Natural killer cell (primary cell): ENCODE measurements around the gene ORM1. TPM values are rescaled to one million over a fixed set of nuclear protein-coding genes. Genes with fewer than 3 reads are reported as not detected.

ENCODE experiments used
- ATAC-seq, 3 donors: fragments of 150-1000 bp in 2 of 3; fragments of 200-7000 bp in 1 of 3; cut with Tn5 transposase; 1 replicate in 1 of 3; 2 replicates in 2 of 3; pipeline ENCODE4 v1.10.0; 2021; ENCODE audit warnings: mild to moderate bottlenecking in 2 of 3, moderate library complexity in 2 of 3
- DNase-seq, 2 donors: peaks; one replicate each; pipeline versions ENCODE4 v3.0.0 to v3.0.0-alpha.2; 2013 to 2021; ENCODE audit warnings: mixed read lengths in 1 of 2
- H3K27ac ChIP-seq: one replicate; pipeline ENCODE4 v1.5.1; 2013; ENCODE audit warnings: mild to moderate bottlenecking, low read length
- H3K27me3 ChIP-seq: one replicate; pipeline ENCODE4 v1.6.1; 2013; ENCODE audit warnings: low read length; ENCODE audit not compliant: control insufficient read depth, insufficient read depth
- H3K36me3 ChIP-seq: one replicate; pipeline ENCODE4 v1.6.1; 2013; ENCODE audit warnings: low read length; ENCODE audit not compliant: control insufficient read depth, insufficient read depth
- H3K4me1 ChIP-seq: one replicate; pipeline ENCODE4 v1.6.1; 2013; ENCODE audit warnings: low read length; ENCODE audit not compliant: control insufficient read depth, insufficient read depth
- H3K4me3 ChIP-seq: one replicate; pipeline ENCODE4 v1.5.1; 2013; ENCODE audit warnings: low read length
- H3K9me3 ChIP-seq: one replicate; pipeline ENCODE4 v1.6.1; 2013; ENCODE audit warnings: low read length; ENCODE audit not compliant: control insufficient read depth, insufficient read depth
- H3K27ac Mint-ChIP-seq, 2 donors: one replicate each; pipeline ENCODE4 v1.8.0; 2022; ENCODE audit warnings: mild to moderate bottlenecking in 2 of 2, mixed read lengths in 2 of 2, moderate library complexity in 1 of 2
- H3K27me3 Mint-ChIP-seq, 2 donors: one replicate each; pipeline ENCODE4 v1.8.0; 2022; ENCODE audit warnings: low read depth in 2 of 2, mixed read lengths in 2 of 2
- H3K36me3 Mint-ChIP-seq: one replicate; pipeline ENCODE4 v1.8.0; 2022; ENCODE audit warnings: mixed read lengths
- H3K4me1 Mint-ChIP-seq, 2 donors: one replicate each; pipeline ENCODE4 v1.8.0; 2022; ENCODE audit warnings: mixed read lengths in 2 of 2
- H3K4me3 Mint-ChIP-seq: one replicate; pipeline ENCODE4 v1.8.0; 2022; ENCODE audit warnings: mild to moderate bottlenecking, moderate library complexity, mixed read lengths
- H3K9me3 Mint-ChIP-seq, 2 donors: one replicate each; pipeline ENCODE4 v1.8.0; 2022; ENCODE audit warnings: mixed read lengths in 2 of 2
- CTCF ChIP-seq: fragments of 200-600 bp; IDR thresholded peaks from one replicate; pipeline ENCODE4 v1.8.0; 2022; ENCODE audit warnings: antibody characterized with exemption
- WGBS: methylation state at CpG from one replicate; pipeline ENCODE4 v1.1.7; 2013; ENCODE audit warnings: missing lambda C conversion rate; ENCODE audit not compliant: insufficient coverage; 5-methylcytosine and 5-hydroxymethylcytosine counted together
- intact Hi-C: fragments of 100-400 bp; cut with micrococcal nuclease; formaldehyde crosslinking; loops from one replicate; pipeline ENCODE4 v1.14.2; 2022
- total RNA-seq, 4 donors: library from RNA; stranded (reverse); fragments of 120-200 nt in 1 of 4; gene quantifications; one replicate each; pipeline versions ENCODE4 v1.2.3 to v1.2.4, GENCODE V29; 2013 to 2022

Gene ORM1
- total RNA-seq, 3 donors from 2014 or later (not counting 1 experiment from before 2014, with no cell fraction given) = 1.00 TPM; not detected in 2

- Histone ChIP-seq H3K4me3 (no peak overlapping the region), H3K36me3 (peaks cover 97% of the 10 kb centered on the region), H3K27me3 (no peaks in the 10 kb centered on the region), H3K27ac (no peak overlapping the region), H3K4me1 (peaks cover 30% of the 10 kb centered on the region), H3K9me3 (no peaks in the 10 kb centered on the region)
- no peaks in the 10 kb centered on the region for H3K27me3 Mint-ChIP-seq
- peaks cover 52% of the 10 kb centered on the region for H3K36me3 Mint-ChIP-seq
- no peaks in the 10 kb centered on the region for H3K9me3 Mint-ChIP-seq
- H3K4me1 Mint-ChIP-seq = peaks cover 48 to 68% of the 10 kb centered on the region in 2 donors
- 94% methylated on average over 6 of the region's 7 CpGs for WGBS
- TF ChIP-seq CTCF = no peak
- no peak overlapping the region for H3K4me3 Mint-ChIP-seq
- intact Hi-C loops = no loop called here
- no peak for DNase-seq
- peak overlapping the region; percentile 77 to 84 for H3K27ac Mint-ChIP-seq
- no peak for ATAC-seq
These were observed 22.7 kb downstream of the ORM1 start for GRCh38 chr9:114345493-114346065.

GRCh38 chr9:114346146-114346545 is 23.2 kb downstream of the ORM1 start:
- Histone ChIP-seq H3K9me3 (no peaks in the 10 kb centered on the region), H3K4me1 (peaks cover 28% of the 10 kb centered on the region), H3K36me3 (peaks cover 97% of the 10 kb centered on the region), H3K27ac (no peak overlapping the region), H3K27me3 (no peaks in the 10 kb centered on the region), H3K4me3 (no peak overlapping the region)
- no peak for TF ChIP-seq CTCF
- no peaks in the 10 kb centered on the region for H3K27me3 Mint-ChIP-seq
- WGBS = 94% methylated on average over 11 of the region's 11 CpGs
- H3K9me3 Mint-ChIP-seq = no peaks in the 10 kb centered on the region
- H3K27ac Mint-ChIP-seq = peak overlapping the region; percentile 42 to 84
- intact Hi-C loops = no loop called here
- peaks cover 47% of the 10 kb centered on the region for H3K36me3 Mint-ChIP-seq
- H3K4me1 Mint-ChIP-seq = peaks cover 44 to 63% of the 10 kb centered on the region in 2 donors
- ATAC-seq (no peak), DNase-seq (no peak)
- H3K4me3 Mint-ChIP-seq = no peak overlapping the region

- peak overlapping the region; percentile 85 to 98 for H3K27ac Mint-ChIP-seq
- H3K4me1 Mint-ChIP-seq = peaks cover 36 to 52% of the 10 kb centered on the region in 2 donors
- DNase-seq = no peak
- H3K4me3 Mint-ChIP-seq = no peak overlapping the region
- Histone ChIP-seq H3K9me3 (no peaks in the 10 kb centered on the region), H3K27ac (no peak overlapping the region), H3K36me3 (peaks cover 98% of the 10 kb centered on the region), H3K4me1 (peaks cover 20% of the 10 kb centered on the region), H3K27me3 (no peaks in the 10 kb centered on the region), H3K4me3 (no peak overlapping the region)
- no peak for TF ChIP-seq CTCF
- H3K27me3 Mint-ChIP-seq = no peaks in the 10 kb centered on the region
- H3K36me3 Mint-ChIP-seq = peaks cover 41% of the 10 kb centered on the region
- ATAC-seq = no peak
- WGBS = 90% methylated on average over 15 of the region's 15 CpGs
- intact Hi-C loops = no loop called here
- H3K9me3 Mint-ChIP-seq = no peaks in the 10 kb centered on the region
These were observed 24.8 kb downstream of the ORM1 start for GRCh38 chr9:114347675-114348074.
